HEK293 (cell line): ENCODE data around the gene TBC1D8.

Experiments used
- ELK4 ChIP-seq: IDR thresholded peaks from 2 replicates; pipeline ENCODE4 v1.6.1; 2011; ENCODE audit warnings: mild to moderate bottlenecking, low read depth, low read length, borderline replicate concordance
- PBX3 ChIP-seq: sonication (generic); formaldehyde crosslinking; IDR thresholded peaks from 2 replicates; pipeline ENCODE4 v1.8.1; 2022; ENCODE audit warnings: mild to moderate bottlenecking, moderate library complexity, missing genetic modification reagents
- YY1 ChIP-seq: fragments of 450-650 bp; formaldehyde crosslinking; IDR thresholded peaks from 2 replicates; pipeline ENCODE4 v1.5.1; 2018; ENCODE audit warnings: missing biosample characterization, missing genetic modification characterization
- YY2 ChIP-seq: fragments of 450-650 bp; formaldehyde crosslinking; IDR thresholded peaks from 2 replicates; pipeline ENCODE4 v1.5.1; 2016; ENCODE audit warnings: missing biosample characterization, missing genetic modification characterization
- ZNF274 ChIP-seq, 2 experiments: fragments of 200-500 bp in 1 of 2; fragments of 450-650 bp in 1 of 2; sonication (Bioruptor generic) in 1 of 2; formaldehyde crosslinking in 1 of 2; IDR thresholded peaks; 2 replicates each; pipeline versions ENCODE4 v1.5.1 to v1.6.1; 2014 to 2016; ENCODE audit warnings: borderline replicate concordance in 1 of 2, inconsistent platforms in 1 of 2, low read length in 1 of 2, missing biosample characterization in 1 of 2, missing genetic modification characterization in 1 of 2
- ZNF292 ChIP-seq: fragments of 450-650 bp; formaldehyde crosslinking; IDR thresholded peaks from 2 replicates; pipeline ENCODE4 v1.5.1; 2016; ENCODE audit warnings: low read depth, missing biosample characterization, missing genetic modification characterization, borderline replicate concordance
- ZNF768 ChIP-seq: fragments of 450-650 bp; formaldehyde crosslinking; IDR thresholded peaks from 2 replicates; pipeline ENCODE4 v1.5.1; 2018; ENCODE audit warnings: missing biosample characterization, mild to moderate bottlenecking, missing genetic modification characterization
- TF ChIP-seq, protein P1 (sequence below): fragments of 450-650 bp; formaldehyde crosslinking; IDR thresholded peaks from 2 replicates; pipeline ENCODE4 v1.5.1; 2017; ENCODE audit warnings: missing biosample characterization, missing genetic modification characterization
- TF ChIP-seq, protein P2 (sequence below): fragments of 450-650 bp; formaldehyde crosslinking; IDR thresholded peaks from 2 replicates; pipeline ENCODE4 v1.5.1; 2016; ENCODE audit warnings: missing biosample characterization, missing genetic modification characterization
- TF ChIP-seq, protein P3 (sequence below): fragments of 450-650 bp; formaldehyde crosslinking; IDR thresholded peaks from 2 replicates; pipeline ENCODE4 v1.5.1; 2016; ENCODE audit warnings: missing biosample characterization, missing genetic modification characterization
- TF ChIP-seq, protein P4 (sequence below): fragments of 450-650 bp; formaldehyde crosslinking; IDR thresholded peaks from 2 replicates; pipeline ENCODE4 v1.5.1; 2016; ENCODE audit warnings: missing biosample characterization, missing genetic modification characterization
- TF ChIP-seq, protein P5 (sequence below): fragments of 450-650 bp; formaldehyde crosslinking; IDR thresholded peaks from 2 replicates; pipeline ENCODE4 v1.5.1; 2016; ENCODE audit warnings: missing biosample characterization, missing genetic modification characterization

DNA sequence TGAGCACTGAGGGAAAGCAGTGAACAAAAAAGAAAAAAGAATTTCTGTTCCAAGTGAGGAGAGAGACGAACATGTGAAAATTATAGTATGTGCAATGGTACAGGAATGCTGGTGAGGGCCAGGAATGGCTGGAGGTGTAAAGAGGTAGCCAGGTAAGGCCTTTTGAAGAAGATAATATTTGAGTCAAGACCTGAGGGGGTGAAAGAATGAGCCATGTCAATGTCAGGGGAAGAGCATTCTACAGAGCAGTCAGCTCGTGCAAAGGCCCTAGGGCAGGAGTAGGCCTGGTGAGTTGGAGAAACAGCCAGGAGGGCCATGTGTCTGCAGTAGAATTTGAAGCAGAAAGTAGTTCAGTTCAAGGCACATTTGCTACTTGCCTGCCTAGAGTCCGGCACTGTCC lies 161.5 kb downstream of the TBC1D8 start:
- TF ChIP-seq, protein P1, sequence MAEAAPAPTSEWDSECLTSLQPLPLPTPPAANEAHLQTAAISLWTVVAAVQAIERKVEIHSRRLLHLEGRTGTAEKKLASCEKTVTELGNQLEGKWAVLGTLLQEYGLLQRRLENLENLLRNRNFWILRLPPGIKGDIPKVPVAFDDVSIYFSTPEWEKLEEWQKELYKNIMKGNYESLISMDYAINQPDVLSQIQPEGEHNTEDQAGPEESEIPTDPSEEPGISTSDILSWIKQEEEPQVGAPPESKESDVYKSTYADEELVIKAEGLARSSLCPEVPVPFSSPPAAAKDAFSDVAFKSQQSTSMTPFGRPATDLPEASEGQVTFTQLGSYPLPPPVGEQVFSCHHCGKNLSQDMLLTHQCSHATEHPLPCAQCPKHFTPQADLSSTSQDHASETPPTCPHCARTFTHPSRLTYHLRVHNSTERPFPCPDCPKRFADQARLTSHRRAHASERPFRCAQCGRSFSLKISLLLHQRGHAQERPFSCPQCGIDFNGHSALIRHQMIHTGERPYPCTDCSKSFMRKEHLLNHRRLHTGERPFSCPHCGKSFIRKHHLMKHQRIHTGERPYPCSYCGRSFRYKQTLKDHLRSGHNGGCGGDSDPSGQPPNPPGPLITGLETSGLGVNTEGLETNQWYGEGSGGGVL (tag by site-specific recombination): no peak
- TF ChIP-seq, protein P2, sequence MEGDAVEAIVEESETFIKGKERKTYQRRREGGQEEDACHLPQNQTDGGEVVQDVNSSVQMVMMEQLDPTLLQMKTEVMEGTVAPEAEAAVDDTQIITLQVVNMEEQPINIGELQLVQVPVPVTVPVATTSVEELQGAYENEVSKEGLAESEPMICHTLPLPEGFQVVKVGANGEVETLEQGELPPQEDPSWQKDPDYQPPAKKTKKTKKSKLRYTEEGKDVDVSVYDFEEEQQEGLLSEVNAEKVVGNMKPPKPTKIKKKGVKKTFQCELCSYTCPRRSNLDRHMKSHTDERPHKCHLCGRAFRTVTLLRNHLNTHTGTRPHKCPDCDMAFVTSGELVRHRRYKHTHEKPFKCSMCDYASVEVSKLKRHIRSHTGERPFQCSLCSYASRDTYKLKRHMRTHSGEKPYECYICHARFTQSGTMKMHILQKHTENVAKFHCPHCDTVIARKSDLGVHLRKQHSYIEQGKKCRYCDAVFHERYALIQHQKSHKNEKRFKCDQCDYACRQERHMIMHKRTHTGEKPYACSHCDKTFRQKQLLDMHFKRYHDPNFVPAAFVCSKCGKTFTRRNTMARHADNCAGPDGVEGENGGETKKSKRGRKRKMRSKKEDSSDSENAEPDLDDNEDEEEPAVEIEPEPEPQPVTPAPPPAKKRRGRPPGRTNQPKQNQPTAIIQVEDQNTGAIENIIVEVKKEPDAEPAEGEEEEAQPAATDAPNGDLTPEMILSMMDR (tag by site-specific recombination): no peak
- TF ChIP-seq ELK4: no peak
- TF ChIP-seq ZNF768: no peak
- no peak for TF ChIP-seq ZNF292 (tag by site-specific recombination)
- no peak for TF ChIP-seq PBX3 (CRISPR knock-in tag)
- no peak for TF ChIP-seq YY1 (tag by site-specific recombination)
- TF ChIP-seq, protein P3, sequence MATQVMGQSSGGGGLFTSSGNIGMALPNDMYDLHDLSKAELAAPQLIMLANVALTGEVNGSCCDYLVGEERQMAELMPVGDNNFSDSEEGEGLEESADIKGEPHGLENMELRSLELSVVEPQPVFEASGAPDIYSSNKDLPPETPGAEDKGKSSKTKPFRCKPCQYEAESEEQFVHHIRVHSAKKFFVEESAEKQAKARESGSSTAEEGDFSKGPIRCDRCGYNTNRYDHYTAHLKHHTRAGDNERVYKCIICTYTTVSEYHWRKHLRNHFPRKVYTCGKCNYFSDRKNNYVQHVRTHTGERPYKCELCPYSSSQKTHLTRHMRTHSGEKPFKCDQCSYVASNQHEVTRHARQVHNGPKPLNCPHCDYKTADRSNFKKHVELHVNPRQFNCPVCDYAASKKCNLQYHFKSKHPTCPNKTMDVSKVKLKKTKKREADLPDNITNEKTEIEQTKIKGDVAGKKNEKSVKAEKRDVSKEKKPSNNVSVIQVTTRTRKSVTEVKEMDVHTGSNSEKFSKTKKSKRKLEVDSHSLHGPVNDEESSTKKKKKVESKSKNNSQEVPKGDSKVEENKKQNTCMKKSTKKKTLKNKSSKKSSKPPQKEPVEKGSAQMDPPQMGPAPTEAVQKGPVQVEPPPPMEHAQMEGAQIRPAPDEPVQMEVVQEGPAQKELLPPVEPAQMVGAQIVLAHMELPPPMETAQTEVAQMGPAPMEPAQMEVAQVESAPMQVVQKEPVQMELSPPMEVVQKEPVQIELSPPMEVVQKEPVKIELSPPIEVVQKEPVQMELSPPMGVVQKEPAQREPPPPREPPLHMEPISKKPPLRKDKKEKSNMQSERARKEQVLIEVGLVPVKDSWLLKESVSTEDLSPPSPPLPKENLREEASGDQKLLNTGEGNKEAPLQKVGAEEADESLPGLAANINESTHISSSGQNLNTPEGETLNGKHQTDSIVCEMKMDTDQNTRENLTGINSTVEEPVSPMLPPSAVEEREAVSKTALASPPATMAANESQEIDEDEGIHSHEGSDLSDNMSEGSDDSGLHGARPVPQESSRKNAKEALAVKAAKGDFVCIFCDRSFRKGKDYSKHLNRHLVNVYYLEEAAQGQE (tag by site-specific recombination): no peak
- no peak for TF ChIP-seq ZNF274 (IDR thresholded peaks at IDR 0.05; ENCODE audit: low read length)
- no peak for TF ChIP-seq ZNF274 (tag by site-specific recombination; IDR thresholded peaks at IDR 0.05; ENCODE audit: borderline replicate concordance)
- TF ChIP-seq, protein P4, sequence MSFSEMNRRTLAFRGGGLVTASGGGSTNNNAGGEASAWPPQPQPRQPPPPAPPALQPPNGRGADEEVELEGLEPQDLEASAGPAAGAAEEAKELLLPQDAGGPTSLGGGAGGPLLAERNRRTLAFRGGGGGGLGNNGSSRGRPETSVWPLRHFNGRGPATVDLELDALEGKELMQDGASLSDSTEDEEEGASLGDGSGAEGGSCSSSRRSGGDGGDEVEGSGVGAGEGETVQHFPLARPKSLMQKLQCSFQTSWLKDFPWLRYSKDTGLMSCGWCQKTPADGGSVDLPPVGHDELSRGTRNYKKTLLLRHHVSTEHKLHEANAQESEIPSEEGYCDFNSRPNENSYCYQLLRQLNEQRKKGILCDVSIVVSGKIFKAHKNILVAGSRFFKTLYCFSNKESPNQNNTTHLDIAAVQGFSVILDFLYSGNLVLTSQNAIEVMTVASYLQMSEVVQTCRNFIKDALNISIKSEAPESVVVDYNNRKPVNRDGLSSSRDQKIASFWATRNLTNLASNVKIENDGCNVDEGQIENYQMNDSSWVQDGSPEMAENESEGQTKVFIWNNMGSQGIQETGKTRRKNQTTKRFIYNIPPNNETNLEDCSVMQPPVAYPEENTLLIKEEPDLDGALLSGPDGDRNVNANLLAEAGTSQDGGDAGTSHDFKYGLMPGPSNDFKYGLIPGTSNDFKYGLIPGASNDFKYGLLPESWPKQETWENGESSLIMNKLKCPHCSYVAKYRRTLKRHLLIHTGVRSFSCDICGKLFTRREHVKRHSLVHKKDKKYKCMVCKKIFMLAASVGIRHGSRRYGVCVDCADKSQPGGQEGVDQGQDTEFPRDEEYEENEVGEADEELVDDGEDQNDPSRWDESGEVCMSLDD (tag by site-specific recombination): no peak
- TF ChIP-seq YY2 (tag by site-specific recombination): no peak
- TF ChIP-seq, protein P5, sequence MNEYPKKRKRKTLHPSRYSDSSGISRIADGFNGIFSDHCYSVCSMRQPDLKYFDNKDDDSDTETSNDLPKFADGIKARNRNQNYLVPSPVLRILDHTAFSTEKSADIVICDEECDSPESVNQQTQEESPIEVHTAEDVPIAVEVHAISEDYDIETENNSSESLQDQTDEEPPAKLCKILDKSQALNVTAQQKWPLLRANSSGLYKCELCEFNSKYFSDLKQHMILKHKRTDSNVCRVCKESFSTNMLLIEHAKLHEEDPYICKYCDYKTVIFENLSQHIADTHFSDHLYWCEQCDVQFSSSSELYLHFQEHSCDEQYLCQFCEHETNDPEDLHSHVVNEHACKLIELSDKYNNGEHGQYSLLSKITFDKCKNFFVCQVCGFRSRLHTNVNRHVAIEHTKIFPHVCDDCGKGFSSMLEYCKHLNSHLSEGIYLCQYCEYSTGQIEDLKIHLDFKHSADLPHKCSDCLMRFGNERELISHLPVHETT: no peak
